ENCODE data around the gene AP3M1. TPM values are rescaled to one million over a fixed set of nuclear protein-coding genes. Genes with fewer than 3 reads are reported as not detected.

Gene AP3M1
- polyA plus RNA-seq, 1 donor: 43.3 TPM

Other genes with a start within 250 kb of the AP3M1 start
- gene PLAU, start 239.7 kb downstream of the AP3M1 start, polyA plus RNA-seq: 19.6 TPM
- gene VCL, start 152.7 kb downstream of the AP3M1 start, polyA plus RNA-seq: 69.3 TPM
- 30.1 TPM for gene ADK, start 393 bp upstream of the AP3M1 start, polyA plus RNA-seq